HG03439 (cell line): ENCODE measurements around the gene CLN5.
A peak's percentile ranks its signal among the peaks of the same experiment; 100 is the strongest.
"Not testable (repeated sequence)": the region's sequence is repeated elsewhere in the genome, so short reads cannot be mapped to it uniquely, and the experiment has no call there.

ENCODE experiments used
- ATAC-seq: cut with Tn5 transposase; IDR thresholded peaks from one replicate; pipeline ENCODE4 v1.9.1; 2021; ENCODE audit warnings: mild to moderate bottlenecking, moderate library complexity; ENCODE audit not compliant: unreplicated experiment

The CLN5 gene

GRCh38 chr13:76991796-76992547 is at the start of gene CLN5:
CLN5 (plus strand) TSS chr13:76992081; CDS start chr13:76992099, 18 bp downstream.
- ATAC-seq: peak; percentile 96

GRCh38 chr13:76942363-76942762 is 49.5 kb upstream of the CLN5 start:
- no peak for ATAC-seq

GRCh38 chr13:76943646-76944045 is 48.2 kb upstream of the CLN5 start:
- ATAC-seq: no peak

- no peak for ATAC-seq
Observed at GRCh38 chr13:76944456-76944855, 47.4 kb upstream of the CLN5 start.

- ATAC-seq: no peak
Observed at GRCh38 chr13:76948149-76948548, 43.7 kb upstream of the CLN5 start, which contains the start of gene ACOD1. ACOD1 (plus strand) TSS chr13:76948511; CDS start chr13:76948559, 48 bp downstream.

DNA sequence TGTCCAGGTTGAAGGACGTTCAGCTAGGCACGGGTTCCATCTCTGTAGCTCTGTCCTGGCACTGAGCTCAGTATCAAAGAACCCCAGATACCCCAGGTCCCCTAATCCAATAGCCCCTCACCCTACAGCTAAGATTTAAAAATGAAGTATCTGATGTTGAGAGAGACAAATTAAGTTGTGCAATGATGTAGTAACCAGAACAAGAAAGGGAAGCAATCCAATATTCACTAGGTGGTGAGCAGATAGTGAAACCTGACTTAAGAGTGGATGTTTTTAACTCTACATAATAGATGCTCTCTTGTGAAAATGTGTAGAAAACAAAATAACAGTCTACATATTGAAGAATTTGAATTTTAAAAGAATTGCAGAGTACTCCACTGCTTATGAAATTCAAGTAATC is 41.8 kb upstream of the CLN5 start:
- no peak for ATAC-seq

DNA sequence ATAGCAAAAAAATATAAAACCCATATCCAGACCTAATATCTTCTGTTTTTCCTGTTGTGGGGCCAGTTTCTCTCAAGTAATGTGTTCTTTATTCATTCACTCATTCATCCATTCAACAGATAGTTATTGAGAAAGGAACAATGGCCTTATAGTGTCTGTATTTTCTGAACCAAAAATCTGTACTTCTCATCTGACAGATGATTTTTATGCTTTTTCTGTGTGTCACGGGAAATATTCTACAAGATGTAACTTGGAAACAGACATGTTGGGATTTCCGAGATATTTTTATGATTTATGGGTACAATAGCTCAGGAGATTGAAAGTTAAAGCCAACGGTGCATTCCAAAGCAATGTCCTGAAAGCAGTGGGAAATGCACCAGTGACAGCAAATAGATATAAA is 37.9 kb upstream of the CLN5 start:
- no peak for ATAC-seq

GRCh38 chr13:76954538-76954937 is 37.3 kb upstream of the CLN5 start:
- no peak for ATAC-seq

DNA sequence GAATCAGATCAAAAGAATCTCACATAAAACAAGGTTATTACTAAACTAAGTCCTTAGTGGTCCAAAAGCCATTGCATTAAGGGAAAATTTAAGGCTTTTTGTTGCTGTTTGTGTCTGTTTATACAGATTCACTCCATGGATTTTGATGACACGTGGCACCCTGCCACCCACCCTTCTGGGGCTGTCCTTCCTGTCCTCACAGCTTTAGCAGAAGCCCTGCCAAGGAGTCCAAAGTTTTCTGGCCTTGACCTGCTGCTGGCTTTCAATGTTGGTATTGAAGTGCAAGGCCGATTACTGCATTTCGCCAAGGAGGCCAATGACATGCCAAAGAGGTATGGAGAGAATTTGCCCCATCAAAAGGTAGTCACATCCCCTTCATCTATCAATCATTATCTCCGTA is 36.7 kb upstream of the CLN5 start:
- ATAC-seq: no peak

- ATAC-seq: no peak
Observed at GRCh38 chr13:76955661-76956060, 36.2 kb upstream of the CLN5 start.

DNA sequence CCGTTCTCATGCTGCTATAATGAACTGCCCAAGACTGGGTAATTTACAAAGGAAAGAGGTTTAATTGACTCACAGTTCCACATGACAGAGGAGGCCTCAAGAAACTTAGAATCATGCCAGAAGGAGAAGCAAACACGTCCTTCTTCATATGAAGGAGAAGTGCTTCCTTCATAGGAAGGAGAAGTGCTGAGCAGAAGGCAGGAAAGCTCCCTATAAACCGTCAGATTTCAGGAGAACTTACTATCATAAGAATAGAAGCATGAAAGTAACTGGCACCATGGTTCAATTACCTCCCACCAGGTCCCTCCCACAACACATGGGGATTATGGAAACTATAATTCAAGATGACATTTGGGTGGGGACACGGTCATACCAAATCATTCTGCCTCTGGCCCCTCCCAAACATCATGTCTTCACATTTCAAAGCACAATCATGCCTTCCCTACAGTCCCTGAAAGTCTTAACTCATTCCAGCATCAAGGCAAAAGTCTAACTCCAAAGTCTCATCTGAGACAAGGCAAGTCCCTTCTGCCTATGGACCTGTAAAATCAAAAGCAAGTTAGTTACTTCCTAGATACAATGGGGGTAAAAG is 32.9 kb upstream of the CLN5 start:
- ATAC-seq: no peak

DNA sequence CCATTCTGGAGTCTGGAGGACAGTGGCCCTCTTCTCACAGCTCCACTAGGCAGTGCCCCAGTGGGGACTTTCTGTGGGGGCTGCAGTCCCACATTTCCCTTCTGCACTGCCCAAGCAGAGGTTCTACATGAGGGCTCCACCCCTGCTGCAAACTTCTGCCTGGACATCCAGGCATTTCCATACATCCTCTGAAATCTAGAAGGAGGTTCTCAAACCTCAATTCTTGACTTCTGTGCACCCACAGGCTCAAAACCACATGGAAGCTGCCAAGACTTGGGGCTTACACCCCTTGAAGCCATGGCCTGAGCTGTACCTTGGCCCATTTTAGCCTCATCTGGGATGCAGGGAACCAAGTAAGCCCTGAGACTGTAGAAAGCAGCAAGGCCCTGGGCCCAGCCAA is 32.1 kb upstream of the CLN5 start:
- ATAC-seq: not testable (repeated sequence)

DNA sequence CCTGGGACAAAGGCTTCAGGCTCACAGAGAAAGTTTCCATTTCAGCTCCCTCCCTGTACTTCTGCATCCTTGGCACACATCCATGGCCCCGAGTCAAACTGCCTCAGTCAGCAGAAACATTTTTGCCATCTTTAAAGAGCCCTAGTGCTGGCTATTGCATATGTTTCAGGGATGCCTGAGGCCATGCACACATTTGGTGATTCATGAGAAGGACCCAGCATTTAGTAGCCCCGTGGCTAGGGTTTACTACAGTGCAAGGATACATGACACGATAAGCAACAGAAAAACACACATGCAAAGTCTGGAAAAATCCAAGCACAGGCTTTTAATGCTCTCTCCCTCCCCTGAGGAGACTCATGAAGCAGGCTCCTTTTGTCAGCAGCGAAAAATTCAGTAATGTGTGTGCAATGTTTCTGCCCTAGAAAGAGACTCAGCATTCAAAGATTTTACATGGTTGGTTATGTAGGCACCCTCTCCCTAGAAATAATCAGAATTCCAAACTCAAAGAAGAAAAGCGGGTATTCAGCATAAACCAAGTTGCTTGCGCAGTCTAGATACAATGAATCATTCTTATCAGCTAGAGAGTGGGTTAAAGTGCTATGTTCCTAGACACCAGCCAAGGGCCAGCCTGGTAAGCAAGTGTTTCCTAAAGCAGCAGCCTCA is 26.0 kb upstream of the CLN5 start:
- ATAC-seq: no peak

DNA sequence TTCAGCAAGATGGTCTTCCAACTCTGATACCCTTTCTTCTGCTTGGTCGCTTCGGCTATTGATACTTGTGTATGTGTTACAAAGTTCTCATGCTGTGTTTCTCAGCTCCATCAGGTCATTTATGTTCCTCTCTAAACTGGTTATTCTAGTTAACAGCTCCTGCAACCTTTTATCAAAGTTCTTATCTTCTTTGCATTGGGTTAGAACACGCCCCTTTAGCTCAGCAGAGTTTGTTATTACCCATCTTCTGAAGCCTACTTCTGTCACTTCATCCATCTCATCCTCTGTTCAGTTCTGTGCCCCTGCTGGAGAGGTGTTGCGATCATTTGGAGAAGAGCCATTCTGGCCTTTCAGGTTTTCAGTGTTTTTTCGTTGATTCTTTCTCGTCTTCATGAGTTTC is 24.9 kb upstream of the CLN5 start:
- no peak for ATAC-seq

GRCh38 chr13:76968041-76968440 is 23.8 kb upstream of the CLN5 start:
- no peak for ATAC-seq

DNA sequence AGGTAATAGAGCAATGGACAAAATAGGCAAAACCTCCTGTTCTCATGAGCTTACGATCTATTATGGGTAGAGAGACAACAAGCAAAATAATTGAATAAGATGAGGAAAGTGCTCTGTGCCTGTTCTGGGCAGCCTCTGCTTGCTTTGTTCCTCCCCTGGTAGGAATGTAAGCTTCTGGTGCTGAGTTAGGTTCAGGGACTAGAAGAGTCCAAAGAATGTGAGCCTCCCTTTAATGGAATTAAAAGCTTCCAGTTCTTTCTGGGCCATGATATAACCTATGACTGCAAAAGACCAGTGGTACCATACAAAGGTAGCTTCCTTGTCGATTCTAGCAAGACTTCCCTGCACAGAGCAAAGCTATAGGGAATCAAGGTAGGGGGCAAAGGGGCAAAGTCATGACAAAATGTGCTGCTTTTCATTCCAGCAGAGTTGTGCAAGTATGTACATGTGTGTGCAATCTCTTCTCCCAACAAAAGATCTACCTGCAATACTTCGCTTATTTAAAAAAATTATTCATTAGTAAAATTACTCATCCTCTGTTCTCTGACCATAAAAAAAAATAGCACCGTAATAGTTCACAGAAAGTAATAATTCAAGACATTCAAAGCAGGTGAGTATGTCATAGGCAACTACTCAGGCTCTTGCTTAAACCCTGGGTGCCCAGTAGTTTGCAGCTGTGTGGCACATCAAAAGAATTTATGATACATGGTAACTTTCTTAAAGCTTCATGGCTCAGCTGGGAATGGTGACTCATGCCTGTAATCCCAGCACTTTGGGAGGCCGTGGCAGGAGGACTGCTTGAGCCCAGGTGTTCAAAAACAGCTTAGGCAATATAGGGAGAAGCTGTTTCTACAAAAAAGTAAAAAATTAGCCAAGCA is 22.2 kb upstream of the CLN5 start:
- no peak for ATAC-seq

DNA sequence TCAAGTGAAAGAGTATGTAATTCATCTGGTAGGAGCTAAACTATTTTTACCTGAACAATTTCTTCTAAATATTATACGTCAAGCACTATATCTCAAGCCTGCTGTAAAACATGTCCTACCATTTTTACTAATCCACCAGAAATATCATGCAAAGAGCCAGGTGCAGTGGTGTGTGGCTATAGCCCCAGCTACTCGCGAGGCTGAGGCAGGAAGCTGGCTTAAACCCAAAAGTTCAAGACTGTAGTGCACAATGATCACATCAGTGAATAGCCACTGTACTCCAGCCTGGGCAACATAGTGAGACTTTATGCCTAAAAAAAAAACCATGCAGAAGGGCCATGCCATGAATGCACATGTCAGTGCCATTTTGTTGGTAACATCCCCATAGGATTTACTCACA is 20.7 kb upstream of the CLN5 start:
- ATAC-seq: peak; percentile 60

GRCh38 chr13:76971851-76972829 is 19.7 kb upstream of the CLN5 start:
- ATAC-seq: no peak

DNA sequence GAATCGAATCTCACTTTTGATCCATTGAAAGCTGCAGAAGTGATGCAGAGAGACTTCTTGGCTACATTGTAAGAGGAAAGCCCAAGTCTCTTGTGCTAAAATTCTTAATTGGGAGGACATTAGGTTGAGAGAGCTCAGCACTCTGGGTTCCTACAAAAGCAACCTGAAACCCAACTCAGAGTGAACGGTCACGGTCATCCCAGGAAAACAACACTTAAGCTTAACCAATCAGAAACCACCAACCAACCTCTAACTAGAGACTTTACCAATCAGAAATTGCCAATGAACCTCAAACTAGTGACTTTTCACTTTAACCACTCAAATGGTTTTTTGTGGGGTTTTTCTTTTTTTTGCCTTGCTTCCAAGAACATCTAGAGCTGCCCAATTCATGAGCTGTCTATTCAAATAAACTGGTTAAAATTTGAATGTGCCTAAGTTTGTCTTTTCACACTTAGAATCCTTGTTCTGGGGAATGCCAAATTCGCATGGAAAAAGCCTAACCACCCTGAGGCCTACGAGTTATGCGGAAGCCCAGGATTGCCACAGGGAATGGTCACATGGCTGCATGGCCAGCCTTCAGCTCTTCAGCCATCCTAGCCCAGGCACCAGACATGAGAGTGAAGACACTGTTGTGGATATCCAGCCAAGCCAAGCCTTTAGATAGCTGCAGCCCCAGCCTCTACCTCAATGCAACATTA is 17.8 kb upstream of the CLN5 start:
- no peak for ATAC-seq
